ENCODE results near the gene KRT10. TPM values are rescaled to one million over a fixed set of nuclear protein-coding genes. Genes with fewer than 3 reads are reported as not detected.

Gene KRT10
- total RNA-seq, 1 experiment from 2014 or later, result 24.8 TPM

DNA sequence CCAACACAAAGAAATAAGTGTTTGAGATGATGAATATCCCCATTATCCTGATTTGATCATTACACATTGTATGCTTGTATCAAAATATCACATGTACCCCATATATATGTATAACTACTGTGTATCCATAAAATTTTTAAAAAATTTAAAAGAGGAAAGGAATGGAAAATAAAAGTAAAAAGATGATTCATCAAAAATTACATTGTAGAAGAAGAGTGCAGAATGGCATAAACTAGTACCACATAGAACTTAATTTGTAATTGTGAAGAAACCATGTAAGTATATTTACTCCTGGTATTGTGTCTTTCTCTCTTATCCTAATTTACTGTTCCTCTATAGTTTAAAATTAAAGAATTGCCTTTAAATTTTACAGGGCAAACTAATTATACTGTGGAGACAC is 11.5 kb upstream of the KRT10 start:
- no TSS peak for BruUV-seq (replicated peaks)
- POLR2A ChIA-PET (ENCODE audit: unreplicated experiment), result interaction anchor here (0.7 kb wide), 1 partner anchor 7 kb away, joined by 3 read pairs; no protein-coding TSS in a partner anchor
- H3K27ac ChIP-seq (ENCODE audit: low read length), result no peak overlapping the region

GRCh38 chr17:40832840-40833239 is 10.4 kb upstream of the KRT10 start:
- no peaks in the 10 kb centered on the region for H3F3A ChIP-seq (ENCODE audit: low read length, unreplicated experiment)
- H3K9ac ChIP-seq (ENCODE audit: low read length), result no peak overlapping the region
- no peak overlapping the region for H3K4me3 ChIP-seq (ENCODE audit: low read length)
- DNase-seq, result no peak
- no peaks in the 10 kb centered on the region for H3K27me3 ChIP-seq (ENCODE audit: low read length)
- CTCF ChIA-PET, result no interaction called here
- POLR2A ChIA-PET (ENCODE audit: unreplicated experiment), result no interaction called here
- H4K20me1 ChIP-seq (ENCODE audit: low read length), result no peaks in the 10 kb centered on the region
- H3K36me3 ChIP-seq (ENCODE audit: low read depth, low read length), result no peaks in the 10 kb centered on the region
- no peak overlapping the region for H3K4me2 ChIP-seq (ENCODE audit: low read length)
- H3K4me1 ChIP-seq (ENCODE audit: insufficient read depth, low read length), result peaks cover 7% of the 10 kb centered on the region; the same call in 1 of the 2 replicates
- TF ChIP-seq CTCF (conservative IDR thresholded peaks at IDR 0.05; ENCODE audit: low read depth, low read length) (no peak), EZH2phosphoT487 (IDR thresholded peaks at IDR 0.05; ENCODE audit: borderline replicate concordance, low read length) (no peak), EZH2 (IDR thresholded peaks at IDR 0.05; ENCODE audit: low read length, unreplicated experiment) (no peak)
- H3K9me3 ChIP-seq (ENCODE audit: low read length), result no peaks in the 10 kb centered on the region
- no peaks in the 10 kb centered on the region for H3K79me2 ChIP-seq (ENCODE audit: low read length)
- intact Hi-C loops (cut with micrococcal nuclease), result no loop called here
- no peaks in the 10 kb centered on the region for H3K9me2 ChIP-seq (replicated peaks; ENCODE audit: low read length)
- ATAC-seq, result no peak
- H2AFZ ChIP-seq (ENCODE audit: low read length), result no peak overlapping the region
- H3K27ac ChIP-seq (ENCODE audit: low read length), result no peak overlapping the region
- BruUV-seq (replicated peaks), result no TSS peak

More for the DNA sequence above, 11.5 kb upstream of the KRT10 start:
- Histone ChIP-seq H3K9me3 (ENCODE audit: low read length) (no peaks in the 10 kb centered on the region), H3K4me1 (ENCODE audit: insufficient read depth, low read length) (no peaks in the 10 kb centered on the region), H3K4me2 (ENCODE audit: low read length) (no peak overlapping the region), H3K36me3 (ENCODE audit: low read depth, low read length) (no peaks in the 10 kb centered on the region), H2AFZ (ENCODE audit: low read length) (no peak overlapping the region), H3K9me2 (replicated peaks; ENCODE audit: low read length) (no peaks in the 10 kb centered on the region), H3K79me2 (ENCODE audit: low read length) (no peaks in the 10 kb centered on the region), H3F3A (ENCODE audit: low read length, unreplicated experiment) (no peaks in the 10 kb centered on the region), H3K27me3 (ENCODE audit: low read length) (no peaks in the 10 kb centered on the region), H3K4me3 (ENCODE audit: low read length) (no peak overlapping the region), H3K9ac (ENCODE audit: low read length) (no peak overlapping the region), H4K20me1 (ENCODE audit: low read length) (no peaks in the 10 kb centered on the region)
- no peak for DNase-seq
- CTCF ChIA-PET, result no interaction called here
- intact Hi-C loops (cut with micrococcal nuclease), result no loop called here
- no peak for ATAC-seq
- TF ChIP-seq EZH2phosphoT487 (IDR thresholded peaks at IDR 0.05; ENCODE audit: borderline replicate concordance, low read length), result no peak
- TF ChIP-seq CTCF (conservative IDR thresholded peaks at IDR 0.05; ENCODE audit: low read depth, low read length), result no peak
- TF ChIP-seq EZH2 (IDR thresholded peaks at IDR 0.05; ENCODE audit: low read length, unreplicated experiment), result no peak

- Histone ChIP-seq H4K20me1 (ENCODE audit: low read length) (no peaks in the 10 kb centered on the region), H3K4me2 (ENCODE audit: low read length) (no peak overlapping the region), H3K4me3 (ENCODE audit: low read length) (no peak overlapping the region), H3K9ac (ENCODE audit: low read length) (no peak overlapping the region), H3F3A (ENCODE audit: low read length, unreplicated experiment) (no peaks in the 10 kb centered on the region), H3K36me3 (ENCODE audit: low read depth, low read length) (no peaks in the 10 kb centered on the region), H3K9me3 (ENCODE audit: low read length) (no peaks in the 10 kb centered on the region), H3K27me3 (ENCODE audit: low read length) (no peaks in the 10 kb centered on the region), H3K79me2 (ENCODE audit: low read length) (no peaks in the 10 kb centered on the region), H3K4me1 (ENCODE audit: insufficient read depth, low read length) (peaks cover 10% of the 10 kb centered on the region; the same call in 1 of the 2 replicates), H3K27ac (ENCODE audit: low read length) (no peak overlapping the region), H2AFZ (ENCODE audit: low read length) (no peak overlapping the region), H3K9me2 (replicated peaks; ENCODE audit: low read length) (no peaks in the 10 kb centered on the region)
- ATAC-seq (no peak), DNase-seq (no peak)
- BruUV-seq (replicated peaks), result no TSS peak
- ChIA-PET POLR2A (ENCODE audit: unreplicated experiment) (no interaction called here), CTCF (no interaction called here)
- intact Hi-C loops (cut with micrococcal nuclease), result no loop called here
- no peak for TF ChIP-seq EZH2 (IDR thresholded peaks at IDR 0.05; ENCODE audit: low read length, unreplicated experiment)
- no peak for TF ChIP-seq CTCF (conservative IDR thresholded peaks at IDR 0.05; ENCODE audit: low read depth, low read length)
- TF ChIP-seq EZH2phosphoT487 (IDR thresholded peaks at IDR 0.05; ENCODE audit: borderline replicate concordance, low read length), result no peak
These were observed 7.8 kb upstream of the KRT10 start for GRCh38 chr17:40830085-40830776.
